GM12878 (cell line): ENCODE data around the gene SHC2. TPM values are rescaled to one million over a fixed set of nuclear protein-coding genes. Genes with fewer than 3 reads are reported as not detected.

Experiments
- ATAC-seq: fragments of 200-7000 bp; cut with Tn5 transposase; 3 replicates; pipeline ENCODE4 v1.9.1; 2020; ENCODE audit warnings: mild to moderate bottlenecking, moderate library complexity
- BruUV-seq: library from RNA; stranded (reverse); fragments of 400-500 nt; replicated peaks from 2 replicates; lab custom pipeline; 2021; lab: Mats Ljungman, UMichigan
- CTCF ChIA-PET: fragments of 300-600 bp; sonication (Branson Sonifier 250); formaldehyde crosslinking; extraction: SDS; loops from one replicate; lab custom pipeline; 2021; ENCODE audit warnings: inconsistent platforms; lab: Yijun Ruan, JAX
- POLR2A ChIA-PET: fragments of 350-600 bp; formaldehyde crosslinking; extraction: SDS; loops from one replicate; lab custom pipeline; 2021; ENCODE audit warnings: inconsistent platforms; lab: Charles Lee
- RAD21 ChIA-PET: fragments of 300-600 bp; sonication (Branson Sonifier 250); formaldehyde crosslinking; loops from one replicate; lab custom pipeline; 2023; ENCODE audit warnings: antibody characterized with exemption; ENCODE audit not compliant: unreplicated experiment; lab: Charles Lee
- SMC1A ChIA-PET: fragments of 300-600 bp; sonication (Branson Sonifier 250); formaldehyde crosslinking; loops from one replicate; lab custom pipeline; 2023; ENCODE audit not compliant: unreplicated experiment, uncharacterized antibody; lab: Charles Lee
- DNase-seq: peaks from one replicate; pipeline ENCODE4 v3.0.0-alpha.2; 2011; ENCODE audit warnings: low read depth, low spot score
- FAIRE-seq: peaks from 3 replicates; lab custom pipeline; 2011; peaks lifted over from hg19 to GRCh38; lab: Jason Lieb, UNC
- H2AFZ ChIP-seq: 2 replicates; pipeline ENCODE4 v1.6.0; 2011; ENCODE audit warnings: low read depth, low read length, control low read depth; ENCODE audit not compliant: control insufficient read depth
- H3K27ac ChIP-seq: 2 replicates; pipeline ENCODE4 v1.5.1; 2011; ENCODE audit warnings: control low read depth; ENCODE audit not compliant: control insufficient read depth, insufficient read depth
- H3K27me3 ChIP-seq, 2 experiments: replicated peaks in 1 of 2; 2 replicates each; pipeline versions ENCODE4 v1.6.0 to v1.6.1; 2011; ENCODE audit warnings: low read length in 1 of 2; ENCODE audit not compliant: control insufficient read depth in 2 of 2, insufficient read depth in 2 of 2
- H3K36me3 ChIP-seq, 2 experiments: 2 replicates each; pipeline ENCODE4 v1.5.1; 2011; ENCODE audit warnings: low read length in 1 of 2; ENCODE audit not compliant: control insufficient read depth in 2 of 2, insufficient read depth in 2 of 2
- H3K4me1 ChIP-seq: 2 replicates; pipeline ENCODE4 v1.6.1; 2011; ENCODE audit warnings: mild to moderate bottlenecking, low read length, moderate library complexity, mixed read lengths; ENCODE audit not compliant: control insufficient read depth, insufficient read depth
- H3K4me2 ChIP-seq: 2 replicates; pipeline ENCODE4 v1.6.0; 2011; ENCODE audit warnings: control low read depth; ENCODE audit not compliant: control insufficient read depth, insufficient read depth
- H3K4me3 ChIP-seq: fragments of 200-600 bp; sonication (generic); 2 replicates; pipeline ENCODE4 v1.5.1; 2016
- H3K79me2 ChIP-seq: 2 replicates; pipeline ENCODE4 v1.6.0; 2011; ENCODE audit warnings: low read length; ENCODE audit not compliant: control insufficient read depth, insufficient read depth
- H3K9ac ChIP-seq: 2 replicates; pipeline ENCODE4 v1.8.0; 2011; ENCODE audit warnings: low read length, control low read depth, mixed read lengths; ENCODE audit not compliant: control insufficient read depth, insufficient read depth
- H3K9me3 ChIP-seq: replicated peaks from 3 replicates; pipeline ENCODE4 v1.5.1; 2011; ENCODE audit warnings: mild to moderate bottlenecking, low read length; ENCODE audit not compliant: control insufficient read depth, insufficient read depth
- H4K20me1 ChIP-seq: 2 replicates; pipeline ENCODE4 v1.6.0; 2011; ENCODE audit not compliant: control insufficient read depth, insufficient read depth
- DPF2 ChIP-seq: fragments of 450-650 bp; IDR thresholded peaks from 2 replicates; pipeline ENCODE4 v1.6.1; 2017; ENCODE audit warnings: mild to moderate bottlenecking
- EGR1 ChIP-seq, 2 experiments: IDR thresholded peaks; 1 replicate in 1 of 2; 2 replicates in 1 of 2; pipeline ENCODE4 v1.6.1; 2011 to 2012; ENCODE audit warnings: low read depth in 2 of 2, low read length in 2 of 2, borderline replicate concordance in 1 of 2, mild to moderate bottlenecking in 1 of 2, moderate library complexity in 1 of 2
- EP300 ChIP-seq, 2 experiments: fragments of 150-350 bp in 1 of 2; IDR thresholded peaks; 2 replicates each; pipeline ENCODE4 v1.6.1; 2011 to 2012; ENCODE audit warnings: low read depth in 2 of 2, low read length in 2 of 2, borderline replicate concordance in 1 of 2, improper control_type of control experiment in 1 of 2, inconsistent platforms in 1 of 2; ENCODE audit not compliant: control insufficient read depth in 1 of 2
- IKZF1 ChIP-seq: fragments of 450-650 bp; conservative IDR thresholded peaks from 2 replicates; pipeline ENCODE4 v1.6.1; 2017; ENCODE audit warnings: antibody characterized with exemption, mild to moderate bottlenecking
- POLR2A ChIP-seq: IDR thresholded peaks from 2 replicates; pipeline ENCODE4 v1.6.1; 2011; ENCODE audit warnings: low read depth, mild to moderate bottlenecking, low read length
- RAD21 ChIP-seq: IDR thresholded peaks from 2 replicates; pipeline ENCODE4 v1.6.1; 2011; ENCODE audit warnings: mild to moderate bottlenecking, low read depth, low read length, moderate library complexity; ENCODE audit not compliant: insufficient read depth
- RBBP5 ChIP-seq: fragments of 200-600 bp; sonication (generic); conservative IDR thresholded peaks from 2 replicates; pipeline ENCODE4 v1.6.1; 2016
- SPI1 ChIP-seq: IDR thresholded peaks from 2 replicates; pipeline ENCODE4 v1.6.1; 2011; ENCODE audit warnings: low read depth, mild to moderate bottlenecking, low read length, moderate library complexity, borderline replicate concordance; ENCODE audit not compliant: insufficient read depth
- ZNF384 ChIP-seq: IDR thresholded peaks from 2 replicates; pipeline ENCODE4 v1.6.1; 2012; ENCODE audit warnings: low read depth, mild to moderate bottlenecking, low read length, improper control_type of control experiment, borderline replicate concordance
- WGBS: methylation state at CpG from one replicate; pipeline ENCODE4 v1.1.6; 2016; ENCODE audit warnings: low lambda C conversion rate; ENCODE audit not compliant: insufficient replicate concordance, insufficient coverage; ENCODE audit errors: missing lambda C conversion rate; 5-methylcytosine and 5-hydroxymethylcytosine counted together
- in situ Hi-C: fragments of 300-500 bp; cut with MboI; formaldehyde crosslinking; loops from 9 replicates; pipeline ENCODE4 v1.14.3; 2018; ENCODE audit warnings: mixed read lengths
- intact Hi-C: fragments of 100-400 bp; cut with micrococcal nuclease; formaldehyde crosslinking; loops from one replicate; pipeline ENCODE4 v1.14.2; 2022; ENCODE audit not compliant: unreplicated experiment
- polyA plus RNA-seq, 11 experiments: library from polyadenylated mRNA; depleted of rRNA in 4 of 11; unstranded in 6 of 11; stranded (reverse) in 5 of 11; fragments of >200 nt; fragmentation: Nextera tagmentation in 4 of 11; fragmentation: Illumina TruSeq in 1 of 11; extraction: Ambion mirVana in 4 of 11; extraction: Trizol in 1 of 11; gene quantifications; 1 replicate in 1 of 11; 2 replicates in 10 of 11; pipeline versions ENCODE4 v1.2.1 to v1.2.3, GENCODE V29; 2011 to 2016; ENCODE audit warnings: inconsistent platforms in 2 of 11, missing spikeins in 2 of 11, low read depth in 1 of 11
- total RNA-seq, 4 experiments: library from RNA; depleted of rRNA in 3 of 4; stranded (reverse); fragments of >200 nt in 3 of 4; fragmentation: Illumina TruSeq in 1 of 4; extraction: Trizol in 1 of 4; gene quantifications; 2 replicates each; pipeline versions ENCODE4 v1.2.1 to v1.2.3, GENCODE V29; 2013 to 2021
- TF ChIP-seq, protein P1 (sequence below): fragments of 450-650 bp; IDR thresholded peaks from 2 replicates; pipeline ENCODE4 v1.6.1; 2016; ENCODE audit warnings: mild to moderate bottlenecking, moderate library complexity, borderline replicate concordance
- TF ChIP-seq, protein P2 (sequence below): fragments of 150-350 bp; IDR thresholded peaks from 2 replicates; pipeline ENCODE4 v1.6.1; 2016; ENCODE audit warnings: low read depth, low read length

The SHC2 gene
- total and polyA plus RNA-seq, 10 of the 15 experiments (the other 5 are each of a cell fraction or from before 2014, with no cell fraction given) = 0.08 TPM; not detected in 9

DNA sequence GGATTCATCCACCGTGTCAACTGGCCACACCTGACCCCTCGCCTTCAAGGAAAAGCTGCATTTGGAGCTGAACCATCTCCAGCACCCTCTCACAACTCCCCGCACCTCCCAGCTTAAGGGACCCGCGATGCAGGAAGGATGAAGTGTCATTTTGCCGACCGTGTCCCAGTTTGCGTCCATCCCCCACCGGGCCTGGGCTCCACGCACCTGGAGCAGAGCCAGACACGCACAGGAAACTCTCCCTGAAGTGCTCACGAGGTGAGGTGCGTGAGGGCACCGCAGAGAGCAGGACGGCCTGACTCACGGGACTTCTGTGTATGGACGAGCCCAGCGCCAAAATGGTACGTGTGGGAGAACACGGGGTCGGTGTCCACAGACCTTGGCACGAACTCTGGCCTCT lies 7.2 kb downstream of the SHC2 start:
- CTCF ChIA-PET = no interaction called here

More for the DNA sequence above, 7.2 kb downstream of the SHC2 start:
- no peak overlapping the region for H3K27ac ChIP-seq
- BruUV-seq = no TSS peak
- no peak for ATAC-seq
- no peak overlapping the region for H3K9ac ChIP-seq
- ChIA-PET POLR2A (no interaction called here), SMC1A (no interaction called here), RAD21 (no interaction called here)
- no peak overlapping the region for H3K4me3 ChIP-seq
- in situ Hi-C loops = no loop called here
- TF ChIP-seq EGR1 (IDR thresholded peaks at IDR 0.05; ENCODE audit: borderline replicate concordance in 1 of 2, low read depth in 2 of 2, low read length in 2 of 2) = no peak
- no peak for TF ChIP-seq EP300 (IDR thresholded peaks at IDR 0.05; ENCODE audit: borderline replicate concordance in 1 of 2, control insufficient read depth in 1 of 2, low read depth in 2 of 2, low read length in 2 of 2)
- TF ChIP-seq IKZF1 = no peak
- TF ChIP-seq SPI1 = no peak
- TF ChIP-seq RBBP5 = no peak
- TF ChIP-seq POLR2A = no peak
- TF ChIP-seq, protein P1, sequence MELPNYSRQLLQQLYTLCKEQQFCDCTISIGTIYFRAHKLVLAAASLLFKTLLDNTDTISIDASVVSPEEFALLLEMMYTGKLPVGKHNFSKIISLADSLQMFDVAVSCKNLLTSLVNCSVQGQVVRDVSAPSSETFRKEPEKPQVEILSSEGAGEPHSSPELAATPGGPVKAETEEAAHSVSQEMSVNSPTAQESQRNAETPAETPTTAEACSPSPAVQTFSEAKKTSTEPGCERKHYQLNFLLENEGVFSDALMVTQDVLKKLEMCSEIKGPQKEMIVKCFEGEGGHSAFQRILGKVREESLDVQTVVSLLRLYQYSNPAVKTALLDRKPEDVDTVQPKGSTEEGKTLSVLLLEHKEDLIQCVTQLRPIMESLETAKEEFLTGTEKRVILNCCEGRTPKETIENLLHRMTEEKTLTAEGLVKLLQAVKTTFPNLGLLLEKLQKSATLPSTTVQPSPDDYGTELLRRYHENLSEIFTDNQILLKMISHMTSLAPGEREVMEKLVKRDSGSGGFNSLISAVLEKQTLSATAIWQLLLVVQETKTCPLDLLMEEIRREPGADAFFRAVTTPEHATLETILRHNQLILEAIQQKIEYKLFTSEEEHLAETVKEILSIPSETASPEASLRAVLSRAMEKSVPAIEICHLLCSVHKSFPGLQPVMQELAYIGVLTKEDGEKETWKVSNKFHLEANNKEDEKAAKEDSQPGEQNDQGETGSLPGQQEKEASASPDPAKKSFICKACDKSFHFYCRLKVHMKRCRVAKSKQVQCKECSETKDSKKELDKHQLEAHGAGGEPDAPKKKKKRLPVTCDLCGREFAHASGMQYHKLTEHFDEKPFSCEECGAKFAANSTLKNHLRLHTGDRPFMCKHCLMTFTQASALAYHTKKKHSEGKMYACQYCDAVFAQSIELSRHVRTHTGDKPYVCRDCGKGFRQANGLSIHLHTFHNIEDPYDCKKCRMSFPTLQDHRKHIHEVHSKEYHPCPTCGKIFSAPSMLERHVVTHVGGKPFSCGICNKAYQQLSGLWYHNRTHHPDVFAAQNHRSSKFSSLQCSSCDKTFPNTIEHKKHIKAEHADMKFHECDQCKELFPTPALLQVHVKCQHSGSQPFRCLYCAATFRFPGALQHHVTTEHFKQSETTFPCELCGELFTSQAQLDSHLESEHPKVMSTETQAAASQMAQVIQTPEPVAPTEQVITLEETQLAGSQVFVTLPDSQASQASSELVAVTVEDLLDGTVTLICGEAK = no peak
- TF ChIP-seq DPF2 = no peak
- TF ChIP-seq RAD21 = no peak
- TF ChIP-seq ZNF384 = no peak
- TF ChIP-seq, protein P2, sequence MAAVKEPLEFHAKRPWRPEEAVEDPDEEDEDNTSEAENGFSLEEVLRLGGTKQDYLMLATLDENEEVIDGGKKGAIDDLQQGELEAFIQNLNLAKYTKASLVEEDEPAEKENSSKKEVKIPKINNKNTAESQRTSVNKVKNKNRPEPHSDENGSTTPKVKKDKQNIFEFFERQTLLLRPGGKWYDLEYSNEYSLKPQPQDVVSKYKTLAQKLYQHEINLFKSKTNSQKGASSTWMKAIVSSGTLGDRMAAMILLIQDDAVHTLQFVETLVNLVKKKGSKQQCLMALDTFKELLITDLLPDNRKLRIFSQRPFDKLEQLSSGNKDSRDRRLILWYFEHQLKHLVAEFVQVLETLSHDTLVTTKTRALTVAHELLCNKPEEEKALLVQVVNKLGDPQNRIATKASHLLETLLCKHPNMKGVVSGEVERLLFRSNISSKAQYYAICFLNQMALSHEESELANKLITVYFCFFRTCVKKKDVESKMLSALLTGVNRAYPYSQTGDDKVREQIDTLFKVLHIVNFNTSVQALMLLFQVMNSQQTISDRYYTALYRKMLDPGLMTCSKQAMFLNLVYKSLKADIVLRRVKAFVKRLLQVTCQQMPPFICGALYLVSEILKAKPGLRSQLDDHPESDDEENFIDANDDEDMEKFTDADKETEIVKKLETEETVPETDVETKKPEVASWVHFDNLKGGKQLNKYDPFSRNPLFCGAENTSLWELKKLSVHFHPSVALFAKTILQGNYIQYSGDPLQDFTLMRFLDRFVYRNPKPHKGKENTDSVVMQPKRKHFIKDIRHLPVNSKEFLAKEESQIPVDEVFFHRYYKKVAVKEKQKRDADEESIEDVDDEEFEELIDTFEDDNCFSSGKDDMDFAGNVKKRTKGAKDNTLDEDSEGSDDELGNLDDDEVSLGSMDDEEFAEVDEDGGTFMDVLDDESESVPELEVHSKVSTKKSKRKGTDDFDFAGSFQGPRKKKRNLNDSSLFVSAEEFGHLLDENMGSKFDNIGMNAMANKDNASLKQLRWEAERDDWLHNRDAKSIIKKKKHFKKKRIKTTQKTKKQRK = no peak
- no peaks in the 10 kb centered on the region for H3K79me2 ChIP-seq
- H3K27me3 ChIP-seq = no peaks in the 10 kb centered on the region
- H3K4me1 ChIP-seq = no peaks in the 10 kb centered on the region
- no peaks in the 10 kb centered on the region for H4K20me1 ChIP-seq
- H2AFZ ChIP-seq = no peak overlapping the region
- H3K36me3 ChIP-seq = no peaks in the 10 kb centered on the region
- no peak for FAIRE-seq
- no peak overlapping the region for H3K4me2 ChIP-seq
- H3K9me3 ChIP-seq = no peaks in the 10 kb centered on the region; the same call in 2 of the 3 replicates
- no peak for DNase-seq
- 54% methylated on average over 22 of the region's 22 CpGs for WGBS
- intact Hi-C loops = no loop called here
